ENCODE results near the gene NT5C.
A peak's percentile ranks its signal among the peaks of the same experiment; 100 is the strongest.

NT5C gene

GRCh38 chr17:75116737-75117136 is 14.8 kb downstream of the NT5C start:
- DNase-seq (ENCODE audit: low read depth) = no peak

- no peak for DNase-seq (ENCODE audit: low read depth)
Observed at GRCh38 chr17:75115555-75115954, 16.0 kb downstream of the NT5C start.

DNA sequence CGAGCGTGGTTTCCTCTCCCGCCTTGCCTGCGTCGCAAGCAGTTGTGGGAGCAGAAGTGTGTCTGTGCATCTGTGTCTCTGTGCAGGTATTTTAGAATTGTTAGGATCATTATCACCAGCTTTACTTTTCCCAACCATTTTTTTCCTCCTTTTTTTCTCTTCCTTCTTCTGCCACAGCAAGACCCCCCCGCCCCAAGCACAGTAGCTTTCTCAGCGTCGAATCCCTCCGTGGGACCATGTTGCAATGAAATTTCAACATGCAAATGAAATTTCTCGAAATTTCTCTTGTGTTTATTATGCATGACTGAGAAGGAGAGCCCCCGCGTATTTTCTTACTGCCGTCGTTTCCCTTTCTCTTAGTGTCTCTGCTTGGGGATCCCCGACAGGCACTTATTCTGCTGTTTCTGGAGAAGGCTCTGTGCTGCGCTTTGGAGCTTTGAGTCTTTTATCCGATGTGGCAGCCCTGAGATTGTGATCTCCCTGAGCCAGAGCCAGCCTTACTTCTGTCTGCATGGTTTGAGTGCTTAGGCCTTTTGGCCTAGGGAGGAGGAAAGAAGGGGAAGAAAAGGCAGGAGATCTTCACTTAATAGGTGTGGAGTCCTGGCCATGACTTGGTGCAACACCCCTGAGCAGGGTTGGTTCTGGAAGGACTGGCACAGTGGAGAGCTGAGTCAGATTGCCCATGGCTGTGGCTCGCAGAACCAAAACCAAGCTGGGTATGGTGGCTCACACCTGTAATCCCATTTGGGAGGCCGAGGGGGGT is 16.8 kb downstream of the NT5C start:
- no peak for DNase-seq (ENCODE audit: low read depth)

- DNase-seq (ENCODE audit: low read depth) = peak; percentile 75
Observed at GRCh38 chr17:75113798-75114551, 17.6 kb downstream of the NT5C start.

DNA sequence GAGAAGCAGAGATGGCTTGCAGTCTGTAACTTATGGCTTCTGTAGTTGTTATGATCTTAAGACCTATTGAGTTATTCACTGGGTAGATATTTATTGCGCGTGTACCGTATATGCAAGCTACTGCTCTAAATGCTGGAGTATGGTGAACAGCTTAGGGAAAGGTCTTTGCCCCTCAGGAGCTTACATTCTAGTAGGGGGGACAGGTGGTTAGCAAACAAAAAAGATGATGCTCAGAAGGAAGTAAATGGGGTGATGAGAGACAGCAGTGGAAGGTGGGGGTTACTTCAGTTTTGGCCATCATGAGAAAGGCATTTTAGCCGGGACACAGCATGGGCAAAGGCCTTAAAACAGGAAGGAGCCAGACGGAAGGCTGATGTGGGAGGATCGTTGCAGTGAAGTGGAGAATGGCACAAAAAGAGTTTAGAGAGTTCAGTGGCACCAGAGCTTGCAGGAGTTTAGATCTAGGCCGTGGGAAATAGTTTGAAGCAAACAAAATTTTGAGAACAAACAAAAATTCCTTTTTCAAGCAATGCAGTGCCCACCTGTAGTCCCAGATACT is 19.7 kb downstream of the NT5C start:
- DNase-seq (ENCODE audit: low read depth) = no peak

DNA sequence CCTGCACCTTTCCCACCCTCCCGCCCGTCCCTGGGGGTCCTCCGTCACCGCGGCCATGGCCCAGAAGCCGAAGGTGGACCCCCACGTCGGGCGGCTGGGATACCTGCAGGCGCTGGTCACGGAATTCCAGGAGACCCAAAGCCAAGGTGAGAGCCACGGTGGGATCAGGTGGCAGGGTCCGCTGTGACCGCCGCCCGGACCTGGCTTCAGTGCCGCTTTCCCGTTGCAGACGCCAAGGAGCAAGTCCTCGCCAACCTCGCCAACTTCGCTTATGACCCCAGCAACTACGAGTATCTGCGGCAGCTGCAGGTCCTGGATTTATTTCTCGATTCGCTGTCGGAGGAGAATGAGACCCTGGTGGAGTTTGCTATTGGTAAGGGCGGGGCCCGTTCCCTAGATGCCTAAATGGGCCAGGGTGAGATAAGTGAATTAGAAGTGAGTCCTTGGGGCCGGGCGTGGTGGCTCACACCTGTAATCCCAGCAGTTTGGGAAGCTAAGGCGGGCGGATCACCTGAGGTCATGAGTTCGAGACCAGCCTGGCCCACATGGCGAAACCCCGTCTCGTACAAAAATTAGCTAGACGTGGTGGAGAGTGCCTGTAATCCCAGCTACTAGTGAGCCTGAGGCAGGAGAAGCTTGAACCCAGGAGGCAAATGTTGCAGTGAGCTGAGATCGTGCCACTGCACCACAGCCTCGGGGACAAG is 21.2 kb downstream of the NT5C start:
- no peak for DNase-seq (ENCODE audit: low read depth)

DNA sequence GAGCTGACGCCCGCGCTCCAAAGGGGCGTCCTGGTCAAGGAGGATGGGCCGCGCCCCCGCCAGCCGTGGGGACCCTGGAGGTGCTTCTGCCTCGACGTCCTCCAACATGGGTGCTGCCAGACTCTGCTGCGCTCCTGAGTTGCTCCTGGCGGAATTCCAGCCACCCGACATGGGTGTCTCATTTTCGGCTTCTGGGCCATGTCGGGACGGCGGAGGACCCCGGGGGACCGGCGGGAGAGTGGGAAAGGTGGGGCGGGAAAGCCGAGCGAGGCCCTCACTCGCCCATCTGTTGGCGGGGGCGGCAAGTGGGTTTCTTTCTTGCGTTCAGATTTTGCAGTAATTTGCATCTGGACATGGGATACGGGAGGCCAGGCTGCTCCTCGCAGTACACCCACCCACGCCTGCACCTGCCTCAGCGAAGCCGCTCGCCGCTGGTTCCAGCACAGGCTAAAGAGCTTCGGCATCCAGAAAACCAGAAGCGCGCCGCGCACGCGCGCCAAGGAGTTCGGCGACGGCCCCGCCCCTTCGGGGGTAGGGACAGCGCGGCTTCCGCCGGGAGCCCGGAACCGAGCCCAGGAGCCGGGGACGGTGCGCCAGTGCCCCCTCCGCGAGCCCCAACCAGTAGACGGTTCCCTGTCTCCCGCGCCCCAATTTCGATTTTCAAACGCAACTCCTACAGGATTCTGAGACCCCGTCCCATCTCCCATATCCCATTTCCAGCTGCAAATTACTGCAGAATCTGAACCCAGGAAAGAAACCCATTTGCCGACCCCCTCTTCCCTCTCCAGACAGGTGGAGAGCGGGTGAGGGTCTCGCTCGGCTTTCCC is 21.9 kb downstream of the NT5C start, which contains the start of gene ARMC7:
Gene ARMC7 (plus strand): TSS at position 563 of the 827 bp plus-strand sequence. CDS start 320 bp downstream, outside the sequence.
- DNase-seq (ENCODE audit: low read depth) = peak; percentile 84

- DNase-seq (ENCODE audit: low read depth) = no peak
Observed at GRCh38 chr17:75109046-75109406, 22.5 kb downstream of the NT5C start.

- no peak for DNase-seq (ENCODE audit: low read depth)
Observed at GRCh38 chr17:75108193-75108592, 23.3 kb downstream of the NT5C start.

DNA sequence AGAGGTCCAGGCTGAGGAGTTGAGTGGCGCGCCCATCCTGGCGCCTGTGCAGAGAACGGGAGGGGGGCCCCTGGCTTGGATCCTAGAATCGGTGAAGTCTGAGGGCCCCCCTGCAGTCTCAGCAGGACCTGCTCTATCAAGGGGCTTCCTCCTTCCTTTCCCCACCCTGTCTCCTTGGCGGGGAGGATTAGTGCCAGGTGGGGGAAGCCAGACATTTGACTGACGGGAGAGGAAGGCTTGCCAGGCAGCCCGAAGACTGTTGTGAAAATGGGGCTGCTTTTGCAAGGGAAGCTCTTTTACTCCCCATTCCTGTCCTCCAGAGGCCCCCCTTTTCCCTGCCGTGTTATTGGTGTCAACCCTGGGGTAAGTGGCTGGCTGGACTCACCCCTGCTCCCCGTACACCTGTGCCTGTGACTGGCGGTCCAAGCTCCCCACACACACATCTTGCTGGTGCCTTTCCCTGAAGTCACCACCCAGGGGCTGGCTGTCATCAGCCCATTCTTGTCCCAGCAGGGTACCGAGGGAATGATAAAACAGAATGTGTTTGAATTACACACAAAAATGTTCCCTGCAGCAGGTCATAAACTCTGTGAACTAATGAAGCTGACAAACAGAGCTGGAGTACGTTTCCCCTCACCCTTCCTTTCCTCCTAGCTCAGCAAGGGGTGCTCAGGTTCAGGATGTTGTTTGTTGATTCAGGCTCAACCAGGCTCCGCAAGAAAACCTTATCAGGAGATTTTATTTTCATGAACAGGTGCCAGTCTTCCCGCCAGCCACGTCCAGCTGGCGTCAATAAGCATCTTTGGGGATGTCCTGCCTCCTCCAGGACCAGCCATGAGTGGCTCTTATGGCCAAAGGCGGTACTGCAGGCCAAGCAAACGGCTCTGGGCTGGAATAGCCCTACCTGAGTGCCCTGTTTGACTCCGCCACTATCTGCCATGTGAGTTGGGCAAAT is 26.1 kb downstream of the NT5C start:
- no peak for DNase-seq (ENCODE audit: low read depth)

DNA sequence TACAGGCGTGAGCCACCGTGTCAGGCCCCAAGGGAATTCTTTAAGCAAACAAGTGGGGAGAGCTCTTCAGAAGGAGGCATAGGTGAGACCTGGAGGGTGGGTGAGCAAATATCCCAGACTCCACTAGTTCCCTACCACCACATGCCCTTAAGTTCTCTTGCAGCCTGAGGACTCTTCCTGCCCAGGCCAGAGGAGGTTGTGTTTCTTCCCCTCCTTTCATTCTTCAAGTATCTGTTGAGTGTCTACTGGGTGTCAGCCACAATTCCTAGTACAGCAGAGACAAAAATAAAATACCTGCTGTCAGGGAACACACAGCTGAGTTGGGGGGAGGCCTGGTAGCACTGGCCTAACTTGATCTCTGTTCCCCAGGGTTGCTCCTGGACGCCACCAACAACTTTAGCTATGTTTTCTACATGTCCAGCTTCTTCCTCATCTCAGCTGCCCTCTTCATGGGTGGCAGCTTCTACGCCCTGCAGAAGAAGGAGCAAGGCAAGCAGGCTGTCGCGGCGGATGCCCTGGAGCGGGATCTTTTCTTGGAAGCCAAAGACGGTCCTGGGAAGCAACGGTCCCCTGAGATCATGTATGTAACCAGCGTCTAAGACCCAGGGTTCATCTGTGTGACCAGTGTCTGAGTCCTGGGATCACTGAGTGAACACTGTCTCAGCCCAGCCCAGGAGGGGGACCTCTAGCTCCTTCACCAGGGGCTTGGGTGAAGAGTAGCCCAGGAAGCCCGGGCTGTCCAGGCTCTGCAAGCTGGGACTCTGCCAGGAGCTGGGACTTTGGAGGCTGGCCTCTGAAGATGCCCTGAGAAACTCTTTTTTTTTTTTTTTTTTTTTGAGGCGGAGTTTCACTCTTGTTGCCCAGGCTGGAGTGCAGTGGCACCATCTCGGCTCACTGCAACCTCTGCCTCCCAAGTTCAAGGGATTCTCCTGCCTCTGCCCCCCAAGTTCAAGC is 27.7 kb downstream of the NT5C start:
- no peak for DNase-seq (ENCODE audit: low read depth)

DNA sequence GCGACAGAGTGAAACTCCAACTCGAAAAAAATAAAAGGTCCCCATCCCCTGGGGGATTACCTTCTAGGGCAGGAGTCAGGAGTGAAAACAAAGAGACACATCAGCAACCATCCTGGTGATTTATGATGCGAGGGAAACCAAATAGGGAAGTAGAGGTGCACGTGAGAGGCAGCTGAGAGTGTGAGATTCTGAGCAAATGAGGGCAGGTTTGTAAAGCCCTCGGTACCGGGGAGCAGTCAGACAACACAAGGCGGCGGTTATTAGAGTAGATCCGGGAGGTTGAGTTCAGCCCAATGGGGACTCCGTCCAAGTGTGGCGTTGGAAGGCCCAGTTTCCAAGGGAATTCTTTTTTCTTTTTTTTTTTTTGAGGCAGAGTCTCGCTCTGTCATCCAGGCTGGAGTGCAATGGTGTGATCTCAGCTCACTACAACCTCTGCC is 29.1 kb downstream of the NT5C start:
- DNase-seq (ENCODE audit: low read depth) = no peak

- no peak for DNase-seq (ENCODE audit: low read depth)
Observed at GRCh38 chr17:75099881-75100595, 31.5 kb downstream of the NT5C start.

GRCh38 chr17:75098861-75099260 is 32.7 kb downstream of the NT5C start:
- no peak for DNase-seq (ENCODE audit: low read depth)

GRCh38 chr17:75097865-75098264 is 33.7 kb downstream of the NT5C start:
- DNase-seq (ENCODE audit: low read depth) = no peak

GRCh38 chr17:75096082-75096625 is 35.4 kb downstream of the NT5C start:
- DNase-seq (ENCODE audit: low read depth) = no peak

DNA sequence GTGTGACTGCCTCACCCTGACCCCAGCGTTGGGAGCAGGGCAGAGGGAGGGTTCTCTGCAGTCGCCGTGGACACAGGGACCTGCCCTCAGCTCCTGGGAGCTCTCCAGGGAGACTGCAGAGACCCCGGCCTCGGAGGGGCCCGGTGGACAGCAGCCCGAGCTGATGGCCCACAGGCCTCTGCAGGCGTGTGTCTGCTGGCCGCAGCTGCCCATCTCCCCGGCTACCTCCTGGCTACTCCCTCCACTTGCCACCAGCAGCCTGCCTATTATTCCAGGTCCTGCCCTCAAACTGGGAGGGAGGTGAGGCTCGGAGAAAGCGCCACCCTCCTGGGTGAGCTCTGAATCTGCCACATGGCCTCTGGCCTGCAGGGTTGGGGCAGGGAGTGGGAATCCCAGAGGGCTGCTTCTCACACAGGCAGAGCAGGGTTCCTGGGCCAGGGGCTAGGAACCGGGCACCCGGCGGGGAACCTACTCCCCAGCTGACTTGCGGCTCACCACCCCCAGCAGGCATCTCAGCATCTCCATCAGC is 36.6 kb downstream of the NT5C start:
- DNase-seq (ENCODE audit: low read depth) = no peak

DNA sequence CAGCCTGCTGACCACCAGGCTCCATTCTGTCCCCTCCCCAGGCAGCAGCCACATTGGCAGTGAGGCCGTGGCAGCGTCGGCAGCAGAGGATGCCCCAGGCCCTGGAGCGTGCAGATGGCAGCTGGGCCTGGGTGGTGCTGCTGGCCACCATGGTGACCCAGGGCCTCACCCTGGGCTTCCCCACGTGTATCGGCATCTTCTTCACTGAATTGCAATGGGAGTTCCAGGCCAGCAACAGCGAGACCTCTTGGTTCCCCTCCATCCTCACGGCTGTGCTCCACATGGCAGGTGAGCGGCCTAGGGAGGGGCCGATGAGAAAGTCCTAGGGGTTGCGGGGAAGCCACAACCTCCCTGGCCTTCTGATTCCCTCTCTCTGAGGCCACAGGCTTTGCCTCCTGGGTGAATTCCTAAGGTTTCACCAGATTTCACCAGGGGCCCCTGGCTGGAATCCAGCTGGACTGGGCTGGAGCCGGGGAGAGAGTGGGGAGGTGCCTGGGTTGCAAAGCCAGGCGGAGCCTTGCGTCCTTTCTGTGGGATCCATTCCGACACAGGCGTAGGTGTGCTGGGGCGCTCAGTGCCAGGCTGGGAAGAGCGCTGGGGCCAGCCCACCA is 37.9 kb downstream of the NT5C start:
- DNase-seq (ENCODE audit: low read depth) = no peak

Measured in stimulated activated CD8-positive, alpha-beta memory T cell treated with anti-CD3 and anti-CD28 coated beads, Interleukin-12 subunit alpha, Interleukin-12 subunit beta, amount 100 ng/mL, for 4 hours (primary cell).